ENCODE results near the gene NPPC.

The NPPC gene

DNA sequence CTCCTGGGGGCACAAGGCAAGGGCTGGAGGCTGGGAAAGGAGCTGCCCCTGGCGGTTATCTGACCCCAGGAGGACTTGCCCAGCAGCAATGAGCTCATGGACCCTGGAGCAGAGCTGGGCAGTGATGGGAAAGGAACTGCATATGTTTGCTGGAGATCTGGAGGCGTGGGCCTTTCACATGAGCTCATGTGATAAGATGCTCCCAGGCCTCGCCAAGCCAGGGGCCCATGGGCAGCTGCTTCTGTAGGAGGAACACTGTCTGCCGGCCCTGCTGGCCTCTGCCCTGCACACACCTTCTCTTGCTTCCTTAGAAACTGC, 9.0 kb upstream of the NPPC start:
- DNase-seq (ENCODE audit: low read depth): no peak

DNA sequence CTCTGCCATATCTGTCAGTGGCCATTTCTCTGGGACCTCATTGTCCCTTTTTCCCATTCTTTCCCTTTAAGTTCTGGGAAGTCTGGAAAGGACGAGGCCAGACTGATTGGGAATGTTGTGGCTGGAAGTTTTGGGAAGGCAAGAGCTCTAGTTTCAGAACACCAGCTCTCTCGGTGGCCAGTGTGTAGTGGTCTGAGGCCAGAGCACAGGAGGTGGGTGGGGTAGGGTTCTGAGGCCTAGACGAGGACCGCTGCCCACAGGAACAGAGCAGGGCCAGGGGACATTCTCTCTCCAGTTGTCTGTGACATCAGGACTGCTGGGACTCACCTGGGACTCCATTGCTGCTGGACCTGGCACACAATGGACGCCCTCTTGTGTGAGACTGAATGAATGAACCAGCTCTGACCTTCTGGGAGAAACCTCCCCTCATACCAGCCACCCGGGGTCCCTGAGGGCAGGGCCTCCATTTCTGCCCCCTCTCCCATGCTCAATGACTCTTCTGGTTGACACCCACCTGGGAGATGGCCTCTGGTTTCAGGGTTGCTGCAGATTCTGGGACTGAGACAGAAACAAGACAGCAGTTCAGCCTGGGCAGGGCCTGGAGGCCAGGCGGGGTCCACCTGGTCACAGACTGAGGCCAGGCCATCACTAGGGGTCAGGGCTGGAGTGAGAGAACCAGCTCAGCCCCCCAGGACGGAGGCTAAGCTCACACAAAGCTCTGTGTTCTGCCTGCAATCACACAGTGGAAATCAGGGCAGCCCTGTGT, 8.4 kb upstream of the NPPC start:
- no peak for DNase-seq (ENCODE audit: low read depth)

DNA sequence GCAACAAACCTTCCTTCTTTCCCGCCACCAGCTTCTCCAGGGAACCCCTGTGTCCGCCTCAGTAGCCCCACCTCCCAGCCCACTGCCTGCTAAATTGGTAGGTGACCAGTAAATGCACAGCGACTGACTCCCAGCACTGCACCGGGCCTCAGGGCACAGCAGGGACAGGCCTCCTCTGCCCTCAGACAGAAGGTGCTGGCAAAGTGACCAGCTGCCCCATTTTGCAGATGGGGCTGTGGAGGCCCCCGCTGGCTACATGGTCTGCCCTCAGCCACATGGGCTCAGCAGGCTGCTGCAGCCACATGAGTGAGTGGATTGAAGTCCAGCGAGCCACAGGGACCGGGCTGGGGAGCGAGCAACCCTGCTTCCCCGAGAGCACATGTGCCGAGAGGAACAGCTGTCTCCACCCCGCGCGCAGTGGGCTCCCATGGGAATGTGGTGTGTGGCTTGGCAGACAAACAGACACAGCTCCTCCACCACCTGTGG, 7.8 kb upstream of the NPPC start:
- no peak for DNase-seq (ENCODE audit: low read depth)

DNA sequence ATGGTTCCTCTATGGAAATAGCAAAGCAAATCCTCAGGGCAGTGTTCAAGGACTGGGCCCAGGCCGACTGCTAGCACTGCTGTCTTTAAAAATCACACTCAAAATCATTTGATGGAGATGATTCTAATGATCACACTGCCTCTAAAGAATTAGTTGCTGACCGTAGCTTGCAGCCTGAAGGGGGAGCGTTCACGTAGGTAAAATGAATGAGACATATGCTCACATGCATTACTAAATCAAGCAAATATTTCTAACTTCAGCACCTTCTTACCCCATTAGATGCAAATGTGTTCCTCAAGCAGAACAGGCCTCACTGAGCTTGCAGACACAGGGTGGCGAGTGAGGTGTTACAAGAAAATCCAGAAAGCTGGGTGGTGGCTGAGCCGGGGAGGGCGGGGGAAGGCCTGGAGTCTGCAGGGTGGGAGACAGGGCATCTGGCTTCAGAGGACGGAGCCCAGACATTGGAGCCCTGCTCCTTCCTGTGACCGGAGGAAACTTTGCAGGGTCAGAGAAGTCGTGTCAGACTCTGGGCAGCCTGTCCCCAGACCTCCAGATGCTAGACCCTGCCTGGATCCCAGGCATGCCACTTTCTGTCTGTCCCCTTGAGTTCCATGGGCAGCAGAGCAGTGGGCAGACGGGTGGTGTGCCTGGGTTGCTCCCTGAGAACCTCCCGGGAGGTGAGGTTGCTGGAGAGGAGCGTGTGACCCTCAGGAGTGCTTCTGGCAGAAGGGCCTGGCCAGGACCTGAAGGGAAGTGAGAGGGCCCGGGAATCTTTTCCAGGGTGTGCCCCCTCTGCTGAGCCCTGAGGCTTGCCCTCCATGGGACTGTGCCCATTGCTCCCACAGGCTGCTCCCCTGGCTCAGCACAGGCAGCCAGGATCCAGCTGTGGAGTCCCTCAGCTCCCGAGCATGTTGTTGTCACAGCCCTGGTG, 7.1 kb upstream of the NPPC start:
- no peak for DNase-seq (ENCODE audit: low read depth)

DNA sequence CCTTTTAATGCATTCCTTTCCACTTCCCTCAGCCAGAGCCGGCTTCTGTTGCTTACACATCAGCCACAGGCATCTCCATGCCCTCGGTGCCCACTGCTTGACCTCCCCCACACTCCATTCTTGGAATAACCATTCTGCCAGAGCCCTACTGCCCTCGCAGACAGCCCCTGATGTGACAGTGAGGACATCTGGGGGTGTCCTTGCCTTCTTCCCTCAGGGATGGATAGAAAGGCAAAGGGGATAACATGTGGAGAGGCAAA, 6.4 kb upstream of the NPPC start:
- DNase-seq (ENCODE audit: low read depth): no peak

DNA sequence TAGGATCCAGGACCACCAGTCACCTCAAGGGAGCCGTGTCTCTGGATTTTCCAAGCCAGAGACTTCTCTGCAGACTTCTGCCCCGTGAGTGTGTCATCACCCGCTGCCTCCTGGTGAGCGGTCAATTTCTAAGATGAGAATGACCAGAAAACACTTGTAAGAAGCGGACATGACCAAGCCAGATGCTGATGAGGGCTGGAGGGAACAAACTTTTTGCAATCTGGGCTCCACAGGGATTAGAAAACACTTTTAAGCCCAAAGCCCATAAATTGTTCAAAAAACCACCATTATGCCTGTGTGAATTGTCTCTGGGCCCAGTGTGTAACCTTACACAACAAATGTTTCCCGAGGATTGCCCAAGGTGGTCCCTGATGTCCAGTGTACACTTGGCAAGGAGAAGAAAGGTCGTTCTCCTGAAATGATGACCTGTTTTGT, 5.3 kb upstream of the NPPC start:
- no peak for DNase-seq (ENCODE audit: low read depth)

DNA sequence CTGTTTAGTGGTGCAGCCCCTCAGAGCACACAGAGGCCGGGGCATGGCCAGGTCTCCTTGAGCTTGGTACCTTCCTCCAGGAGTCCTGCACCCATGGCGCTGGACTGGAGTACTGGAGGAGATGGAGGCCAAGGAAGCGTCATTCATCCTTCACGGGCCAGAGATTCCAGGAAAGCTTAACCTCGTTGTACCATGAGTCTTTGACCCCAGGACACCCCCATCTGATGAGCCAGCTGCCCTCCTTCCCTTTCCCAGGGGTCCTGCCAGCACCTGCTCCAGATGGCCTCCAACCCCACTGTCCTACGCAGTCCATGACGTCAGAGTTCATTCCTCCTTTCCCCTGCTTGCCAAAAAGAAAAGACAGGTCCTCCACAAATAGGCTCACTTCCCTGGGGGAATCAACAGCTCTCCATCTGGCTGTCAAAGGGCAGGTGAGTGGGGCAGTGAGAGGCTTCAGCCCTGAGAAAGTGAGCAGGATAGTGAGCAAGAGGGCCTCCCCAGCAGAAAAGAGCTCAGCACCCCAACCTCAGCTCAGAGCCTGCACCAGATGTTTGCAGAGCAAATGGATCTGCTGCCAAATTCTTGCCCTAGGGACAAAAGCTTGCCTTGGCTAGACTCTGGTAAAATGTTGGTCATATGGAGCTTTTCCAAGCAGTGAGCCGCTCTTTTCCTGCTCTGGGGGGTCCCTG, 4.5 kb upstream of the NPPC start:
- DNase-seq (ENCODE audit: low read depth): no peak

DNA sequence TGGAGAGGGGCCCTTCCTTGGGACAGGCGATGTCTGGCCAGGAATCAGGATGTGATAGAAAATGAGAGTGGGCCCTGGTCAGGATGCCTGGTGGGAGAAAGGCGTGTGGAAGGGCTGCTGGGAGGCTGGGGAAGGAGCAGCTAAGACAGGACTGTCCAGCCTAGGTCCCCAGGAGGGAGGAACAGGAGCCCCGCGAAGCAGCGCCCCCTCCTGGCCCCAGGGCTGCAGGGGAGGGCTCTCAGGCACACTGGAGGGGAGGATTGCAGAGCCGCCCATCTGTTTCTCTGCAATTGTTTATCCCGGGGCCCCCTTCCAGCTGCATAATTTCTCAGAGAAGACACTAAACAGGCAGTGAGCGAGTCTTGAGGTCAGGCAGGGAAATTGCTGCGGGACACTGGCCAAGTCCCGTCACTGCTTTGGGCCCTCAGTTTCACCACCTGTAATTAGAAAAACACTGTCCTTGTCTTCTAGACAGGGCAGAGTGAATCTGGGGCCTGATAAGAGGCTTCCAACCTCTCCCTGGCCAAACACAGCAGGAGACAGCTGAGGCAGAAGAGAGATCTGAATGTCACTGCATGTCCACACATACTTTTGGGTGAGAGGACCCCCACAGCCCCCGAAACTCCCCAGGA, 3.9 kb upstream of the NPPC start:
- DNase-seq (ENCODE audit: low read depth): no peak

DNA sequence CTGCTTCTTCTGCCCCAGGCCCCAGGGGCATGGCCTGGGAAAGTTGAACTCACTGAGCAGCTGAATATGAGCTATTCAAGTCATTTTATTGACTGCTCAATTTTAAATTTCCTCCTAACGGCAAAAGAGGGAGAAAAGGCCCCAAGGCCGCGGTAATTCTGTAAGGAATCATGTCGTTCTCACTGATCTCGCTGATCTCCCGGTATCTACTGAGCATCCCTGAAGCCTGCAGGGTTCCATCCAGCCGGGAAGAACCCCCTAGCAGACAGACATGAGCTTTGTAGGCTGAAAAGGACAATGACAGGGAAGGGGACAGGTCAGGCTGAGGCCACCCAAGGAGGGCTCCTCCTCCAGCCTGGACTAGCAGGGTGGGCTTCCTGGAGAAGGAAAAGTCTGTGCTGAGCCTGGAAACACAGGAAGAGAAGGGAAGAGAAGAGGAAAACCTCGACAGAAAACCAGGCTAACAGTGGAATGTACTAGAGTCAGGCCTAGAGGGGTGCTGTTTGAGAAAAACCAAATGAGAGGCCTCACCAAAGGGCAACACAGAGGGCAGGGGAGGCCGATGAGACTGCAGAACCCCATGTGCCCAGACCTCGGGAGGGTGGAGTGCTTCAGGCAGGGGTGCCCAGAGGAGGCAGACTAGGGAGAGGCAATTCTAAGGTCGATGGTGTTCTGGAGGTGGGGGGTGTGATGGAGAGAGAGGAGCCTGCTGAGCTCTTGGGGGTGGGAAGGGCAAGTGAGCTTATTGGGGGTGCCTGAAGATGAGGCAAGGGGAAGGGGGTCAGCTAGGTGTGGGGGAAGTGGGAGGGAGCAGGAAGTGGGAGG, 2.9 kb upstream of the NPPC start:
- DNase-seq (ENCODE audit: low read depth): no peak

DNA sequence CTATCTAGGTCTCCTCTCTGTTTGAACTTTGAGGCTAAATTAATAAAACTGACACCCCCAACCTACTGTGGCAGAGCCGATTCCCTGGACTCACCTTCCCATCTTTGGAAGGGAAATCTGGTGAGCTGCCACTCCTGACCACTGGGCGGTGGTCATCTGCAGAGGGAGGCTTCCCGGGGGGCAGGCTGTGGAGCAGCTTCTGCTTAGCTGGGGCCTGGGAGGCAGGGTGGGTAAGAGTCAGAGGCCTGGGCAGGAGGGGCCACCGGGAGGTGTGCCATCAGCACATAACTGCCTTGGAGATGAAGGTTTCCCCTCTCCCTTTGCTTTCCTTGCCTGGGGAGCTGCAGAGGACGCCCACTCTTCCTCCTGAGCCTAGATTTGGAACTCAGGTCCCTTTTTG, 2.3 kb upstream of the NPPC start:
- no peak for DNase-seq (ENCODE audit: low read depth)

DNA sequence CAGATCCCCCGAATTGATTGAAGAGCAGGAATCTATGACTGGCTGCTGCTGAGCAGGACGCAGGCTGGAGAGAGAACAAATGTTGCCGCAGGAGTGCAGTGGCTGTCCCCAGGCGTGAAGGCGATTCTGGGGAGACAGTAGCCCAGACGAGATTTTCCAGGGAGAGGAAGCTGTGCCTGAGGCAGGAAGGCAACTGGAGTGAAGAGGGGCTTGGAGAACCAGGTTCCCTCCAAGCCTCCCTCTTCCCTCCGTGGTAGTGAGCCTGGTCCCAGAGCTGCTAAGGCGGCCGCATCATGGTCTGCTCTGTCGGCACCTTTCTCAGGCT, 1.3 kb upstream of the NPPC start:
- no peak for DNase-seq (ENCODE audit: low read depth)

DNA sequence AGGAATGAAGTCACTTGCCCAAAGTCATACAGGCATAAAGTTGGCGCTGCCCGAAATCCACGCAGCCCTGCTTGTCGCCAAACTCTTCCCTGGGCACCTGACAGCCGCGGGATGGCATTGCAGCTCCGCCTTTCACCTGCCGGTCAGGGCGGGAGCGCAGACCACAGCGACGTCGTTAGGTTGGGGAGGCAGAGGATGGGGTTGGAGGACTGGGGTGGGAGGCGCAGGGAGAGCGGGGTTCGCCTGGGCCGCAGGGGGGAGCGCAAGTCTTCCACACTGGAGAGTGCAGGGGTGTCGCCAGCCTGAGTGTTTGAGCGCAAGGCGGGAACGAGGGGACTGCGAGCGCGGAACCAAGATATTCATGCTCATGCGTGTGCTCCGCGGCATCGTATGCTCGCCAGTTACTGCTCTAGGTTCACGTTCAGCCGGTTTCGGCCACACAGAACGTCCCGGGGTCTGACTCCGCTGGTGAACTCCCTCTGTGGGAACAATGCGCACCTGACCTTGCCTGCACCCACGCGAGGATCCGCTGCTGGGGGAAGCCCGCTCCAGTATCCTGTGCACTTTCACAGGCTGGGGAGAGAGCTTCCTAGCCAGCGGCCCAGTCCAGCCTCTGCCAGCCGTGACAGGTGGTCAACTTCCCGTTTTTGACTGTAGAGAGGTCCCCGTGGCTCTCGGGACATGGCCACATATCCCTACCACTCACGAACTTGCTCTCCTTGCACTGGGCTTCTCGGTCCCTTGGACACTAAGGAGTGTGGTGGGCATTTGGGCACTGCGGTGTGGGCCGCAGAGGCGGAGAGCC, 767 bp upstream of the NPPC start:
- no peak for DNase-seq (ENCODE audit: low read depth)

DNA sequence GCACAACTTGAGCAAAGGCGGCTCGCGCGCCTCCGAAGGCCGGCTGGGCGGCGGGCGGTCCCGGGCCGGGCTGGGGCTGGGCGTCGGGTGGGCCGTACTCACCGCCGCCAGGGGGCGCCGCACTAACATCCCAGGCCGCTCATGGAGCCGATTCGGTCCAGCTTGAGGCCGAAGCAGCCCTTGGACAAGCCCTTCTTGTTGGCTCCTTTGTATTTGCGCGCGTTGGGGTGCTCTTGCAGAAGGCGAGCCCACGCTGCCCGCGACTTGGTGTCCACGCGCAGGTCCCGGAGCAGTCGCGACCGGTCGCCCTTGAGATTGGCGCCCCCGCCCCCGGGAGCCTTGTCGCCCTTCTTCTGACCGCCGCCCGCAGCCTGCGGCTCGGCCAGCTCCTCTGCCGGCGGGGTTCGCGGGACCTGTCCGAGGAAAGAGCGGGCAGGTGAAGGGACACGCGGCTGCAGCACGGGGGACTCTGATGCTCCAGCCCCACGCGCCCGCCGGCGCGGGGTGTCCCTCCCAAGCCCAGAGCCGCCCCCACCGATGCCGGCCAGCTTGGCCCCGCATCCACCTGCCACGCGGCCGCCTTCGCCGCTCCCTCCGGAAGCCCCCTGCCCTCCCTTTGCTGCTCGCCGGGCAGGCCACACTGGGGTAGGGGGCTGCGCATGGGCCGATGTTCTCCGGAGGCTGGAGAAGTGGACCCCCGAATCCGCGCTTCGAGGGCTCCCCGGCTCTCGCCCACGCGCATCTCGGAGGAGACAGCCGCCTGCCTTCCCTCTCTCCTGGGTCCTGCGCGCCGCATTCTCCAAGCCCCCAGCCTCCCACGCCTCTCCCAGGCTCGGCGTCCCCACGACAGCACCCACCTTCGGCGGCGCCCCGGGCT, 655 bp downstream of the NPPC start:
- peak; percentile 63 for DNase-seq (ENCODE audit: low read depth)

DNA sequence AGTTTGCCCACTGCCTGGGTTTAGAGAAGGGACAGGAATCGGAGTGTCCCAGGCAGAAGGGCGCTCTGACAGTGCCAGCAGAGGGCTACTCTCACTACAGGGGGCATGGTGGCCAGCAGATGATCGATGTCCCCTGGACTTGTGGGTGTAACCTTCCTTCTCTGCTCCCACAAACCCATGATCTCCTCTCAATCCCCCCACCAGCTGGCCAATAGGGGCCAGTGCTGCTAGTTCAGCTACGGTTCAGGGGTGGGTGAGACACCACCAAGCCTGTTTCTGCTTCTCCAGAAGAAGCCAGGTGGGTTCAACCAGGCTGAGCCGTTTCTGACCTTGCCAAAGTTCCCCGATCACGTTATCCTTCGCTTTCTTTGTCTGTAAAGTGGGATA, 1.3 kb downstream of the NPPC start:
- DNase-seq (ENCODE audit: low read depth): no peak

DNA sequence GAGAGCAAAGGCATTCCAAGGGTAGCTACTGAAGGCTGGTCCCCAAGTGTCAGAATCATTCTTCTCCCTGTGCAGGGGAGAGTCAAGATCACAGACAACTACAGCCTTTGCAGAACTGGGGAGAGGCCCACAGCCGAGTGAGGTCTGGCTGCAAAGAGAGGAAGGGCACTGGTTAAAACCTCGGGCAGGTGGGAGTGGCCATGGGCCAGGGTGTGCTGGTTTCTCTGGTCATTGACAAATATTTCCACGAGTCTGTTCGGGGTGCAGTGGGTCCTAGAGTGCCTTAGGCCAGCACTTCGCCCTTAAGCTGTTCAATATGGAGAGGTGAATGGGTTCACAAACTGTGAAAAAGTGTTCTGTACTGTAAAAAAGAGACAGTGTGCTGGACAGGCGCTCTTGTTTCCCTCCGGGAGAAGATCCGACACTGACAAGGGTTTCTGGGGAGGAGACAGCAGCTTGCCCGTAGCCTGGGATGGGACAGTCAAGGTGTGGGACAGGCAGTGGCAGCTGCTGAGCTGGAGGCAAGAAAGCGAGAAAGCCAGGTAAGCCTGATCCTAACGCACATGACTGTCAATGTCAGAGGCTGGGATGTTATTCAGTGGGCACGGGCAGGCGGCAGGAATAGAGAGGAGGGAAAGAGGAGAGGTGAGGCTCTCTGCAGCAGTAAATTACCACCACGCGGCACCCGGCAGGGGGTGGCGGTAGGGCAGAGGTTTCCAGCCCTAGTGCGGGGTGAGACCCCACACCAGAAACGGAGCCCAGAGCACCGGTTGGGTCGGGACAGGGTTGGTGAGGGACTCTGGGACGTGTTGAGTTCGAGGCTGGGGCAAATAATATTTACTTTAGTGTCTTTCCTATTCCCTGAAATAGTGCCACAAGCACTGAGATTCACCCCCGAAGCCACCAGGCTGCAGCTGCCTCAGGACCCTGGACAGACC, 2.0 kb downstream of the NPPC start:
- DNase-seq (ENCODE audit: low read depth): no peak

DNA sequence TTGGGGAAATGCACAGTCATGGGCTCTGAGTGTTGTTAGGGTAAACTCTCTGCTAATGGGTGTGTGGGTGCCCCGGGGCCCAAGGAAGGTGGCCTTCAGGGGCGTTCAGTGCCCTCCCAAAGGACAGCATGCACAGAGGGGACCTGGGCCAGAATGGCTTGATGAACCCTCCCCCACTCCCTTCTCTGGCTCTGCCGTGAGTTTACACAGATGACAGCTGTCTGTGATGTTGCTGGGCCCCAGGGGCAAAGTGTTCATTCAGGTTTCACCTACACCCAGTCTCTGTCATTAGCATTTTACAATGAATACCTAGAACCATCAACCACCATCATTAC, 3.2 kb downstream of the NPPC start:
- DNase-seq (ENCODE audit: low read depth): no peak

DNA sequence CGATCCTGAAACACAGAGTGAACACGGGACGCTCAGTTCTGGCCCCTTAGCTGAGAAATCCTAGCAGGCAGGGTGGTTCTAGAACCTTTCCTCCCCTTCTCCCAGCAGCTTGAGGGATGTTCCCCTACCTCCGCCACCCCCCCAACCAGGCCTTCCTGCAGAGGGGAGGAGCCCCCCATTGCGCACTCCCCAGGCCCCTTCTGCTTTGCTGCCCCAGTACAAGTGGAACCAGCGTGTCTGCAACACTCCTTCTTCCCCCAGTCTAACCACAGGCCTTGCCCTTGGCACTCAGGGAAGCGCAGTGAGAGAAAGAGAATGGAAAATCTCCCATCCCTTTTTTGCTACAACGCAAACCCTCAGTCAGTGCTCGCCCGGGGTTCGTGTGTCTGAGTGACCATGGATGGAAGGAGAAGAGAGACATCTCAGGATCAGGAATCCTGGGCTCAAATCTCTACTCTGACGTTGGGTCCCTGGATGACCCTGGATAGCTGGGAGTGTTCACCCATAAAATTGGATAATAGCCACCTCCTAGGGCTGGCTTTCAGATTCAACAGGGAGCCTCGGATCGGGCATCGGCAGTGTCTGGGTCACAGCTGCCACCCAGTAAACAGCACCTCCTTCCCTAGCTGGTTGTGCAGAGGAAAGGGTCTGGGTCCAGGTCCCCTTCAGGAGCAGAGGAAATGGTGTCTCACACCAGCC, 3.7 kb downstream of the NPPC start:
- no peak for DNase-seq (ENCODE audit: low read depth)

DNA sequence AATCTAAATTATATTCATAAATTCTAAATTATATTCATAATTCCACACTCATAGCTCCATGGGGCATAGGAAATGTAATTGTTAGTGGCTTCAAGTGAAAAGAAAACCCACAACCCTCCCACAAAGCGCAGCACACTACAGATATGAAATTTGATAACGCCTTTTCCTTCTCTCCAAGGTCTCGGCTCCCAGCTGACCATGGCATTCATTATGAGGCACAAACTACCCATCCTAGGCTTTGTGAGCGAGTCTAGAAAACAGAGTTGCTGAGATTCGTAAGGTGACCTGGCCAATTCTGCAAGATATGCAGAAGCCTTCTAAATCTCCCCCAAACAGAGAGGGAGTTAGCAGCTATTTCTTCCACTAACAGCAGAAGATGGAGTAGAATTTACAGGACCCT, 5.4 kb downstream of the NPPC start:
- no peak for DNase-seq (ENCODE audit: low read depth)
